Measurements from ENCODE around the gene LTBP1. TPM values are rescaled to one million over a fixed set of nuclear protein-coding genes. Genes with fewer than 3 reads are reported as not detected.
A peak's percentile ranks its signal among the peaks of the same experiment; 100 is the strongest.
"Not testable (repeated sequence)": the region's sequence is repeated elsewhere in the genome, so short reads cannot be mapped to it uniquely, and the experiment has no call there.

The LTBP1 gene
- total RNA-seq, 1 donor from 2014 or later: 43.9 TPM

- DNase-seq (ENCODE audit: low read depth): peak; percentile 18
- TF ChIP-seq, protein P1, sequence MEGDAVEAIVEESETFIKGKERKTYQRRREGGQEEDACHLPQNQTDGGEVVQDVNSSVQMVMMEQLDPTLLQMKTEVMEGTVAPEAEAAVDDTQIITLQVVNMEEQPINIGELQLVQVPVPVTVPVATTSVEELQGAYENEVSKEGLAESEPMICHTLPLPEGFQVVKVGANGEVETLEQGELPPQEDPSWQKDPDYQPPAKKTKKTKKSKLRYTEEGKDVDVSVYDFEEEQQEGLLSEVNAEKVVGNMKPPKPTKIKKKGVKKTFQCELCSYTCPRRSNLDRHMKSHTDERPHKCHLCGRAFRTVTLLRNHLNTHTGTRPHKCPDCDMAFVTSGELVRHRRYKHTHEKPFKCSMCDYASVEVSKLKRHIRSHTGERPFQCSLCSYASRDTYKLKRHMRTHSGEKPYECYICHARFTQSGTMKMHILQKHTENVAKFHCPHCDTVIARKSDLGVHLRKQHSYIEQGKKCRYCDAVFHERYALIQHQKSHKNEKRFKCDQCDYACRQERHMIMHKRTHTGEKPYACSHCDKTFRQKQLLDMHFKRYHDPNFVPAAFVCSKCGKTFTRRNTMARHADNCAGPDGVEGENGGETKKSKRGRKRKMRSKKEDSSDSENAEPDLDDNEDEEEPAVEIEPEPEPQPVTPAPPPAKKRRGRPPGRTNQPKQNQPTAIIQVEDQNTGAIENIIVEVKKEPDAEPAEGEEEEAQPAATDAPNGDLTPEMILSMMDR (conservative IDR thresholded peaks at IDR 0.05; ENCODE audit: low read depth, low read length): no peak
- no peak overlapping the region for H3K4me3 ChIP-seq (ENCODE audit: low read depth, low read length)
Observed at GRCh38 chr2:33158482-33159003, 211.8 kb downstream of the LTBP1 start.

- no peak overlapping the region for H3K4me3 ChIP-seq (ENCODE audit: low read depth, low read length)
- TF ChIP-seq, protein P1 (conservative IDR thresholded peaks at IDR 0.05; ENCODE audit: low read depth, low read length): no peak
- DNase-seq (ENCODE audit: low read depth): no peak
Observed at GRCh38 chr2:33160191-33160590, 213.4 kb downstream of the LTBP1 start.

GRCh38 chr2:33166287-33166881 is 219.6 kb downstream of the LTBP1 start:
- H3K4me3 ChIP-seq (ENCODE audit: low read depth, low read length): no peak overlapping the region
- no peak for DNase-seq (ENCODE audit: low read depth)
- TF ChIP-seq, protein P1 (conservative IDR thresholded peaks at IDR 0.05; ENCODE audit: low read depth, low read length): no peak

GRCh38 chr2:33167622-33168245 is 221.0 kb downstream of the LTBP1 start:
- DNase-seq (ENCODE audit: low read depth): no peak
- TF ChIP-seq, protein P1 (conservative IDR thresholded peaks at IDR 0.05; ENCODE audit: low read depth, low read length): no peak
- no peak overlapping the region for H3K4me3 ChIP-seq (ENCODE audit: low read depth, low read length)

GRCh38 chr2:33168425-33168824 is 221.7 kb downstream of the LTBP1 start:
- H3K4me3 ChIP-seq (ENCODE audit: low read depth, low read length): no peak overlapping the region
- TF ChIP-seq, protein P1 (conservative IDR thresholded peaks at IDR 0.05; ENCODE audit: low read depth, low read length): no peak
- DNase-seq (ENCODE audit: low read depth): no peak

DNA sequence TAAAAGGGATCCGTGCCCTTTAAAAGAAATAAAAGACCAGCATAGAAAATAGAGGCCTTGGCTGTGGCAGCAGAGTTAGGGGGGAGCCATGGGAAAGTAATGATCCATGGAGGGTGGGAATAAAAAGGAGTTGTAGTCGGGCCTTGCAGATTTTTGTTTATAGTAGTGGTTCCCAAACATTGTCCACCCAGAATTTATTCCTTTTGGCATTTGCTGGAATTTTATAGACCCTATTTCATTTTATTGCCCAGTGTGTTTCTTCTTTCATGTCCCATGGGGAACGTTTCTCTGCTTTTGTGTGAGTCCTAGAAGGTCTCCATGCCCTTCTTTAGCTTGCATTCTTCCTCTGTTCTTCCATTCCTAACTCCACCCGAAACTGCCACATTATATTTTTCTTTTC is 222.2 kb downstream of the LTBP1 start:
- no peak for DNase-seq (ENCODE audit: low read depth)
- H3K4me3 ChIP-seq (ENCODE audit: low read depth, low read length): no peak overlapping the region
- TF ChIP-seq, protein P1 (conservative IDR thresholded peaks at IDR 0.05; ENCODE audit: low read depth, low read length): no peak

DNA sequence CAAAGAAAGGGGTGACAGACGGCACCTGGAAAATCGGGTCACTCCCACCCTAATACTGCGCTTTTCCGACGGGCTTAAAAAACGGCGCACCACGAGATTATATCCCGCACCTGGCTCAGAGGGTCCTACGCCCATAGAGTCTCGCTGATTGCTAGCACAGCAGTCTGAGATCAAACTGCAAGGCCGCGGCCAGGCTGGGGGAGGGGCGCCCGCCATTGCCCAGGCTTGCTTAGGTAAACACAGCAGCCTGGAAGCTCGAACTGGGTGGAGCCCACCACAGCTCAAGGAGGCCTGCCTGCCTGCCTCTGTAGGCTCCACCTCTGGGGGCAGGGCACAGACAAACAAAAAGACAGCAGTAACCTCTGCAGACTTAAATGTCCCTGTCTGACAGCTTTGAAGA is 223.5 kb downstream of the LTBP1 start:
- DNase-seq (ENCODE audit: low read depth); H3K4me3 ChIP-seq (ENCODE audit: low read depth, low read length): not testable (repeated sequence)
